Measurements from ENCODE around the gene ACTR1B.

The ACTR1B gene

GRCh38 chr2:97676620-97677019 lies 12.8 kb upstream of the ACTR1B start:
- Histone ChIP-seq H3K79me1 (ENCODE audit: low read depth, low read length) (no peaks in the 10 kb centered on the region), H3K18ac (ENCODE audit: low read length) (no peak overlapping the region), H2BK120ac (ENCODE audit: low read depth, low read length) (no peak overlapping the region), H3K4me3 (ENCODE audit: low read length in 2 of 2) (no peak overlapping the region), H3K14ac (ENCODE audit: low read length) (no peak overlapping the region), H3K4ac (ENCODE audit: low read length) (no peak overlapping the region), H4K91ac (ENCODE audit: low read depth, low read length, poor library complexity) (no peak overlapping the region), H2AK5ac (ENCODE audit: low read depth, low read length) (no peak overlapping the region), H2BK5ac (ENCODE audit: low read length) (no peak overlapping the region), H3K36me3 (replicated peaks in 1 of 2; ENCODE audit: control insufficient read depth in 2 of 2, insufficient read depth in 2 of 2, low read length in 2 of 2) (no peaks in the 10 kb centered on the region), H3K9me3 (replicated peaks in 1 of 2; ENCODE audit: control insufficient read depth in 2 of 2, insufficient read depth in 1 of 2, low read depth in 1 of 2, low read length in 2 of 2) (no peaks in the 10 kb centered on the region), H3K27ac (replicated peaks; ENCODE audit: low read length) (no peak overlapping the region), H3K4me1 (ENCODE audit: control insufficient read depth in 2 of 2, insufficient read depth in 1 of 2, low read depth in 1 of 2, low read length in 2 of 2) (no peaks in the 10 kb centered on the region), H2BK15ac (ENCODE audit: low read length) (no peak overlapping the region), H4K8ac (ENCODE audit: low read depth, low read length) (no peak overlapping the region), H2AFZ (ENCODE audit: low read length) (no peak overlapping the region), H3K23ac (ENCODE audit: low read depth, low read length, poor library complexity) (no peak overlapping the region), H2BK12ac (ENCODE audit: low read length) (no peak overlapping the region), H3K4me2 (ENCODE audit: insufficient read depth, low read length, poor library complexity, severe bottlenecking) (no peak overlapping the region), H3K9ac (ENCODE audit: low read depth, low read length, poor library complexity) (no peak overlapping the region), H3K27me3 (ENCODE audit: control insufficient read depth in 3 of 3, insufficient read depth in 3 of 3, low read depth in 1 of 3, low read length in 3 of 3) (no peaks in the 10 kb centered on the region)
- DNase-seq (ENCODE audit: low spot score) = no peak
- WGBS, 2 donors (ENCODE audit: extremely low coverage in 2 of 2, insufficient read length in 2 of 2, insufficient replicate concordance in 1 of 2) = no CpG with 5 or more reads among the region's 1 CpG

DNA sequence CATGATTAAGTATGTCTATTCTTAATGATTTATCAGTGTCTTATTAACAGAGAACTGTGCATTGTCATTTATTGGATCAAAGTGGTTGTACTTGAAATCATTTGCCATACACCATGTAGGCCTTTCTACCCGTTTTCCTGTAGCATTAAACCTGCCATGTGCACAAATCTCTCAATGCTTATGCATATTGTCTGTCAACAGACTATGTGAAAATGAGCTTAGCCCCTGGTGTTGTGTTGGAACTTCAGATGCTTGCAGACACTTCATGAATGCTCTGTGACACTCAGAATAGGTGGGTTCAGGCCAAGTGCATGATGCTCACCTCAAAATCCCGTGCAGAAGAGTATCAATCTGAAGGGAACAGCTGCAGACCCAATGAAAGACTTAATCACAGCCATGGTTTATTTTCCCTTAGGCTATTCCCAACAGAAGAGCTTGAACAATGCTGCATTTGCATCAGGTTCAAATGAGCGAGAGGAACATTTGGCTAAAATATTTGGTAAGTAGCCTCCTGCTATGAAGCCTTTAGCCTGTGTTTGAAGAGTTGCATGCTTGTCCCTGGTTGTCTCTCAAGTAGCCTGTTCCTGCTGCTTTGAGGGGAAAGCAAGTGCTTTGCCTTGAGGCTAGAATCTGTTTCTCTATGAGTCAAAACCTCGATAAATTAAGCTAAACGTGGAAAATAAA lies 11.7 kb upstream of the ACTR1B start:
- WGBS, 2 donors (ENCODE audit: extremely low coverage in 2 of 2, insufficient read length in 2 of 2, insufficient replicate concordance in 1 of 2) = no CpG with 5 or more reads among the region's 5 CpGs
- Histone ChIP-seq H3K79me1 (ENCODE audit: low read depth, low read length) (no peaks in the 10 kb centered on the region), H3K4ac (ENCODE audit: low read length) (no peak overlapping the region), H4K91ac (ENCODE audit: low read depth, low read length, poor library complexity) (no peak overlapping the region), H3K36me3 (replicated peaks in 1 of 2; ENCODE audit: control insufficient read depth in 2 of 2, insufficient read depth in 2 of 2, low read length in 2 of 2) (no peaks in the 10 kb centered on the region), H3K18ac (ENCODE audit: low read length) (no peak overlapping the region), H3K14ac (ENCODE audit: low read length) (no peak overlapping the region), H2BK120ac (ENCODE audit: low read depth, low read length) (no peak overlapping the region), H3K27me3 (ENCODE audit: control insufficient read depth in 3 of 3, insufficient read depth in 3 of 3, low read depth in 1 of 3, low read length in 3 of 3) (no peaks in the 10 kb centered on the region), H2AK5ac (ENCODE audit: low read depth, low read length) (no peak overlapping the region), H3K4me2 (ENCODE audit: insufficient read depth, low read length, poor library complexity, severe bottlenecking) (no peak overlapping the region), H3K9ac (ENCODE audit: low read depth, low read length, poor library complexity) (no peak overlapping the region), H2AFZ (ENCODE audit: low read length) (no peak overlapping the region), H2BK5ac (ENCODE audit: low read length) (no peak overlapping the region), H2BK12ac (ENCODE audit: low read length) (no peak overlapping the region), H3K4me1 (ENCODE audit: control insufficient read depth in 2 of 2, insufficient read depth in 1 of 2, low read depth in 1 of 2, low read length in 2 of 2) (no peaks in the 10 kb centered on the region), H3K23ac (ENCODE audit: low read depth, low read length, poor library complexity) (no peak overlapping the region), H4K8ac (ENCODE audit: low read depth, low read length) (no peak overlapping the region), H3K4me3 (ENCODE audit: low read length in 2 of 2) (no peak overlapping the region), H3K27ac (replicated peaks; ENCODE audit: low read length) (no peak overlapping the region), H2BK15ac (ENCODE audit: low read length) (no peak overlapping the region), H3K9me3 (replicated peaks in 1 of 2; ENCODE audit: control insufficient read depth in 2 of 2, insufficient read depth in 1 of 2, low read depth in 1 of 2, low read length in 2 of 2) (no peaks in the 10 kb centered on the region)
- DNase-seq (ENCODE audit: low spot score) = no peak

- Histone ChIP-seq H2BK120ac (ENCODE audit: low read depth, low read length) (no peak overlapping the region), H4K8ac (ENCODE audit: low read depth, low read length) (no peak overlapping the region), H3K4me1 (ENCODE audit: control insufficient read depth in 2 of 2, insufficient read depth in 1 of 2, low read depth in 1 of 2, low read length in 2 of 2) (no peaks in the 10 kb centered on the region), H2BK12ac (ENCODE audit: low read length) (no peak overlapping the region), H3K18ac (ENCODE audit: low read length) (no peak overlapping the region), H3K4ac (ENCODE audit: low read length) (no peak overlapping the region), H3K9me3 (replicated peaks in 1 of 2; ENCODE audit: control insufficient read depth in 2 of 2, insufficient read depth in 1 of 2, low read depth in 1 of 2, low read length in 2 of 2) (no peaks in the 10 kb centered on the region), H2AK5ac (ENCODE audit: low read depth, low read length) (no peak overlapping the region), H3K27ac (replicated peaks; ENCODE audit: low read length) (no peak overlapping the region), H3K14ac (ENCODE audit: low read length) (no peak overlapping the region), H3K27me3 (ENCODE audit: control insufficient read depth in 3 of 3, insufficient read depth in 3 of 3, low read depth in 1 of 3, low read length in 3 of 3) (no peaks in the 10 kb centered on the region), H3K9ac (ENCODE audit: low read depth, low read length, poor library complexity) (no peak overlapping the region), H3K4me2 (ENCODE audit: insufficient read depth, low read length, poor library complexity, severe bottlenecking) (no peak overlapping the region), H2BK5ac (ENCODE audit: low read length) (no peak overlapping the region), H3K23ac (ENCODE audit: low read depth, low read length, poor library complexity) (no peak overlapping the region), H2BK15ac (ENCODE audit: low read length) (no peak overlapping the region), H2AFZ (ENCODE audit: low read length) (no peak overlapping the region), H3K36me3 (replicated peaks in 1 of 2; ENCODE audit: control insufficient read depth in 2 of 2, insufficient read depth in 2 of 2, low read length in 2 of 2) (peaks cover 0 to 3% of the 10 kb centered on the region in 2 donors), H3K4me3 (ENCODE audit: low read length in 2 of 2) (no peak overlapping the region), H4K91ac (ENCODE audit: low read depth, low read length, poor library complexity) (no peak overlapping the region), H3K79me1 (ENCODE audit: low read depth, low read length) (peaks cover 2% of the 10 kb centered on the region)
- no peak for DNase-seq (ENCODE audit: low spot score)
- WGBS, 2 donors (ENCODE audit: extremely low coverage in 2 of 2, insufficient read length in 2 of 2, insufficient replicate concordance in 1 of 2) = no CpG with 5 or more reads among the region's 8 CpGs
These were observed 10.1 kb upstream of the ACTR1B start for GRCh38 chr2:97673915-97674283.

GRCh38 chr2:97673182-97673914 lies 9.5 kb upstream of the ACTR1B start:
- Histone ChIP-seq H3K9me3 (replicated peaks in 1 of 2; ENCODE audit: control insufficient read depth in 2 of 2, insufficient read depth in 1 of 2, low read depth in 1 of 2, low read length in 2 of 2) (no peaks in the 10 kb centered on the region), H3K27ac (replicated peaks; ENCODE audit: low read length) (no peak overlapping the region), H3K14ac (ENCODE audit: low read length) (no peak overlapping the region), H3K4me1 (ENCODE audit: control insufficient read depth in 2 of 2, insufficient read depth in 1 of 2, low read depth in 1 of 2, low read length in 2 of 2) (no peaks in the 10 kb centered on the region), H3K18ac (ENCODE audit: low read length) (no peak overlapping the region), H4K8ac (ENCODE audit: low read depth, low read length) (no peak overlapping the region), H3K4me2 (ENCODE audit: insufficient read depth, low read length, poor library complexity, severe bottlenecking) (no peak overlapping the region), H3K9ac (ENCODE audit: low read depth, low read length, poor library complexity) (no peak overlapping the region), H2BK15ac (ENCODE audit: low read length) (no peak overlapping the region), H2BK12ac (ENCODE audit: low read length) (no peak overlapping the region), H2BK5ac (ENCODE audit: low read length) (no peak overlapping the region), H3K4ac (ENCODE audit: low read length) (no peak overlapping the region), H2AK5ac (ENCODE audit: low read depth, low read length) (no peak overlapping the region), H4K91ac (ENCODE audit: low read depth, low read length, poor library complexity) (no peak overlapping the region), H3K36me3 (replicated peaks in 1 of 2; ENCODE audit: control insufficient read depth in 2 of 2, insufficient read depth in 2 of 2, low read length in 2 of 2) (peaks cover 0 to 3% of the 10 kb centered on the region in 2 donors), H3K23ac (ENCODE audit: low read depth, low read length, poor library complexity) (peak overlapping the region; percentile 1), H3K27me3 (ENCODE audit: control insufficient read depth in 3 of 3, insufficient read depth in 3 of 3, low read depth in 1 of 3, low read length in 3 of 3) (no peaks in the 10 kb centered on the region), H3K79me1 (ENCODE audit: low read depth, low read length) (peaks cover 2% of the 10 kb centered on the region), H3K4me3 (ENCODE audit: low read length in 2 of 2) (no peak overlapping the region), H2BK120ac (ENCODE audit: low read depth, low read length) (no peak overlapping the region), H2AFZ (ENCODE audit: low read length) (no peak overlapping the region)
- no peak for DNase-seq (ENCODE audit: low spot score)
- WGBS, 2 donors (ENCODE audit: extremely low coverage in 2 of 2, insufficient read length in 2 of 2, insufficient replicate concordance in 1 of 2) = no CpG with 5 or more reads among the region's 9 CpGs
